IMR-90 (cell line): ENCODE measurements around the gene INO80. TPM values are rescaled to one million over a fixed set of nuclear protein-coding genes. Genes with fewer than 3 reads are reported as not detected.

Source experiments
- ATAC-seq: fragments of 200-7000 bp; cut with Tn5 transposase; 2 replicates; pipeline ENCODE4 v1.9.1; 2020; ENCODE audit warnings: low read depth, mild to moderate bottlenecking, moderate library complexity
- BruUV-seq: library from RNA; stranded (reverse); fragments of 400-500 nt; replicated peaks from 2 replicates; lab custom pipeline; 2021; lab: Mats Ljungman, UMichigan
- CTCF ChIA-PET: fragments of 300-600 bp; formaldehyde crosslinking; extraction: SDS; loops from one replicate; lab custom pipeline; 2021; ENCODE audit warnings: antibody characterized with exemption; lab: Yijun Ruan, JAX
- POLR2A ChIA-PET: fragments of 300-600 bp; sonication (Branson Sonifier 250); formaldehyde crosslinking; loops from one replicate; lab custom pipeline; 2022; ENCODE audit warnings: antibody characterized with exemption; ENCODE audit not compliant: unreplicated experiment; lab: Charles Lee
- DNase-seq: peaks from one replicate; pipeline ENCODE4 v3.0.0; 2013
- H2AFZ ChIP-seq: replicated peaks from 2 replicates; pipeline ENCODE3; 2013; ENCODE audit warnings: low read length, mild to moderate bottlenecking; ENCODE audit not compliant: poor library complexity
- H2AK5ac ChIP-seq: 2 replicates; pipeline ENCODE4 v1.6.1; 2013; ENCODE audit warnings: low read depth, low read length, inconsistent platforms
- H2AK9ac ChIP-seq: replicated peaks from 2 replicates; pipeline ENCODE3; 2013; ENCODE audit warnings: mild to moderate bottlenecking, low read depth, low read length, moderate library complexity; ENCODE audit not compliant: poor library complexity
- H2BK120ac ChIP-seq: 2 replicates; pipeline ENCODE4 v1.6.1; 2013; ENCODE audit warnings: low read depth, low read length, inconsistent platforms
- H2BK15ac ChIP-seq: 3 replicates; pipeline ENCODE4 v1.6.1; 2013; ENCODE audit warnings: low read depth, low read length, inconsistent platforms
- H2BK20ac ChIP-seq: 2 replicates; pipeline ENCODE4 v1.6.1; 2013; ENCODE audit warnings: low read depth, mild to moderate bottlenecking, inconsistent platforms, low read length, moderate library complexity
- H2BK5ac ChIP-seq: 2 replicates; pipeline ENCODE4 v1.6.1; 2013; ENCODE audit warnings: mild to moderate bottlenecking, low read depth, low read length, inconsistent platforms; ENCODE audit not compliant: poor library complexity, severe bottlenecking
- H3K14ac ChIP-seq: replicated peaks from 2 replicates; pipeline ENCODE4 v1.6.1; 2013; ENCODE audit warnings: low read depth, low read length, inconsistent platforms
- H3K18ac ChIP-seq: 2 replicates; pipeline ENCODE4 v1.6.1; 2013; ENCODE audit warnings: low read depth, low read length, control low read depth
- H3K23ac ChIP-seq: 2 replicates; pipeline ENCODE4 v1.6.1; 2013; ENCODE audit warnings: low read depth, low read length, inconsistent platforms
- H3K27ac ChIP-seq: 2 replicates; pipeline ENCODE4 v1.5.1; 2013; ENCODE audit warnings: mild to moderate bottlenecking, control low read depth, low read length; ENCODE audit not compliant: insufficient read depth
- H3K27me3 ChIP-seq: 2 replicates; pipeline ENCODE4 v1.6.1; 2013; ENCODE audit warnings: low read length; ENCODE audit not compliant: control insufficient read depth, insufficient read depth
- H3K36me3 ChIP-seq: 2 replicates; pipeline ENCODE4 v1.6.1; 2013; ENCODE audit warnings: low read length, mixed read lengths; ENCODE audit not compliant: control insufficient read depth, insufficient read depth
- H3K4ac ChIP-seq: 2 replicates; pipeline ENCODE4 v1.6.1; 2013; ENCODE audit warnings: low read depth, low read length, inconsistent platforms
- H3K4me1 ChIP-seq: 2 replicates; pipeline ENCODE4 v1.6.1; 2013; ENCODE audit warnings: low read length, mixed read lengths; ENCODE audit not compliant: control insufficient read depth, insufficient read depth
- H3K4me2 ChIP-seq: 2 replicates; pipeline ENCODE4 v1.6.1; 2013; ENCODE audit warnings: low read depth, mild to moderate bottlenecking, control low read depth, low read length, moderate library complexity
- H3K4me3 ChIP-seq: 2 replicates; pipeline ENCODE4 v1.5.1; 2013; ENCODE audit warnings: low read depth, mild to moderate bottlenecking, control low read depth, low read length, moderate library complexity; ENCODE audit not compliant: insufficient read depth
- H3K56ac ChIP-seq: 2 replicates; pipeline ENCODE4 v1.6.1; 2013; ENCODE audit warnings: low read length, inconsistent platforms; ENCODE audit not compliant: insufficient read depth; ENCODE audit errors: extremely low read depth
- H3K79me1 ChIP-seq, 2 experiments: 2 replicates each; pipeline ENCODE4 v1.6.1; 2013; ENCODE audit warnings: low read length in 2 of 2, inconsistent platforms in 1 of 2, low read depth in 1 of 2
- H3K9ac ChIP-seq: 2 replicates; pipeline ENCODE4 v1.6.1; 2013; ENCODE audit warnings: low read depth, low read length, control low read depth
- H3K9me1 ChIP-seq: 2 replicates; pipeline ENCODE4 v1.6.1; 2013; ENCODE audit warnings: low read length, inconsistent platforms; ENCODE audit not compliant: insufficient read depth
- H3K9me3 ChIP-seq: 2 replicates; pipeline ENCODE4 v1.6.1; 2013; ENCODE audit warnings: low read length; ENCODE audit not compliant: control insufficient read depth, insufficient read depth
- H4K20me1 ChIP-seq: 2 replicates; pipeline ENCODE4 v1.6.1; 2013; ENCODE audit warnings: low read length, inconsistent platforms; ENCODE audit not compliant: insufficient read depth
- H4K5ac ChIP-seq: 2 replicates; pipeline ENCODE4 v1.6.1; 2013; ENCODE audit warnings: mild to moderate bottlenecking, low read depth, low read length, control low read depth
- H4K8ac ChIP-seq, 2 experiments: 2 replicates each; pipeline ENCODE4 v1.6.1; 2013; ENCODE audit warnings: low read depth in 2 of 2, low read length in 2 of 2, control low read depth in 1 of 2, inconsistent platforms in 1 of 2
- H4K91ac ChIP-seq: 2 replicates; pipeline ENCODE4 v1.6.1; 2013; ENCODE audit warnings: low read depth, low read length, inconsistent platforms; ENCODE audit not compliant: insufficient read depth
- BHLHE40 ChIP-seq: fragments of 150-350 bp; IDR thresholded peaks from 2 replicates; pipeline ENCODE4 v1.6.1; 2016; ENCODE audit warnings: mild to moderate bottlenecking, low read depth, low read length
- CEBPB ChIP-seq: IDR thresholded peaks from 2 replicates; pipeline ENCODE4 v1.6.1; 2012; ENCODE audit warnings: low read depth, low read length, improper control_type of control experiment
- CHD1 ChIP-seq: IDR thresholded peaks from 2 replicates; pipeline ENCODE4 v1.6.1; 2012; ENCODE audit warnings: low read depth, low read length, improper control_type of control experiment
- ELK1 ChIP-seq: fragments of 150-350 bp; IDR thresholded peaks from 2 replicates; pipeline ENCODE4 v1.6.1; 2016; ENCODE audit warnings: low read depth, mild to moderate bottlenecking, low read length, moderate library complexity, borderline replicate concordance
- FOS ChIP-seq: fragments of 150-350 bp; IDR thresholded peaks from 2 replicates; pipeline ENCODE4 v1.6.1; 2016; ENCODE audit warnings: low read depth, low read length
- MAFK ChIP-seq: IDR thresholded peaks from 2 replicates; pipeline ENCODE4 v1.6.1; 2012; ENCODE audit warnings: low read depth, low read length, improper control_type of control experiment
- MAZ ChIP-seq: IDR thresholded peaks from 2 replicates; pipeline ENCODE4 v1.6.1; 2012; ENCODE audit warnings: low read depth, mild to moderate bottlenecking, low read length, improper control_type of control experiment, moderate library complexity, borderline replicate concordance
- MXI1 ChIP-seq: IDR thresholded peaks from 2 replicates; pipeline ENCODE4 v1.6.1; 2012; ENCODE audit warnings: low read depth, mild to moderate bottlenecking, low read length, moderate library complexity, borderline replicate concordance
- NFE2L2 ChIP-seq: fragments of 150-350 bp; IDR thresholded peaks from 2 replicates; pipeline ENCODE4 v1.6.1; 2016; ENCODE audit warnings: low read depth, mild to moderate bottlenecking, low read length
- RAD21 ChIP-seq: IDR thresholded peaks from 2 replicates; pipeline ENCODE4 v1.6.1; 2012; ENCODE audit warnings: low read length, improper control_type of control experiment
- RCOR1 ChIP-seq: IDR thresholded peaks from 2 replicates; pipeline ENCODE4 v1.6.1; 2012; ENCODE audit warnings: mild to moderate bottlenecking, low read length, improper control_type of control experiment; ENCODE audit not compliant: insufficient replicate concordance
- RFX5 ChIP-seq: IDR thresholded peaks from 2 replicates; pipeline ENCODE4 v1.8.0; 2012; ENCODE audit warnings: low read depth, mild to moderate bottlenecking, low read length, moderate library complexity
- SMC3 ChIP-seq: fragments of 150-350 bp; IDR thresholded peaks from 2 replicates; pipeline ENCODE4 v1.6.1; 2016; ENCODE audit warnings: low read depth, mild to moderate bottlenecking, antibody characterized with exemption, low read length, moderate library complexity
- WGBS, 2 experiments: methylation state at CpG; one replicate each; pipeline versions ENCODE4 v1.1.5 to v1.1.7; 2013; ENCODE audit warnings: missing lambda C conversion rate in 2 of 2; ENCODE audit not compliant: insufficient read length in 1 of 2; ENCODE audit errors: extremely low coverage in 2 of 2; 5-methylcytosine and 5-hydroxymethylcytosine counted together
- dilution Hi-C: fragments of 300-500 bp; cut with HindIII; formaldehyde crosslinking; loops from one replicate; pipeline ENCODE4 v1.14.3; 2018; ENCODE audit warnings: low sequenced_read_pairs; ENCODE audit not compliant: unreplicated experiment
- in situ Hi-C: fragments of 300-500 bp; cut with MboI; formaldehyde crosslinking; loops from 3 replicates; pipeline ENCODE4 v1.14.3; 2019; ENCODE audit warnings: low sequenced_read_pairs, inconsistent platforms, mixed read lengths
- intact Hi-C: fragments of 100-400 bp; cut with micrococcal nuclease; formaldehyde crosslinking; loops from 2 replicates; pipeline ENCODE4 v1.10.0; 2022
- polyA plus RNA-seq, 3 experiments: library from polyadenylated mRNA; depleted of rRNA; stranded (reverse); fragments of >200 nt; gene quantifications; 2 replicates each; pipeline ENCODE4 v1.2.3, GENCODE V29; 2012; ENCODE audit warnings: low replicate concordance in 1 of 3
- total RNA-seq: library from RNA; depleted of rRNA; stranded (reverse); fragments of >200 nt; gene quantifications from 2 replicates; pipeline ENCODE4 v1.2.3, GENCODE V29; 2012

Gene INO80
- total and polyA plus RNA-seq, 2 of the 4 experiments (the other 2 are of a cell fraction), result 6.0 to 13.3 TPM

- H3K27me3 ChIP-seq, result no peaks in the 10 kb centered on the region
- H3K79me1 ChIP-seq, result peaks cover 2 to 23% of the 10 kb centered on the region in 2 experiments; a peak in 2 of 4 replicates
- no peaks in the 10 kb centered on the region for H4K20me1 ChIP-seq
- ATAC-seq (no peak), DNase-seq (no peak)
- no peak for TF ChIP-seq RCOR1
- no peak for TF ChIP-seq FOS
- no peak for TF ChIP-seq MAZ
- no peak for TF ChIP-seq SMC3
- no peak for TF ChIP-seq BHLHE40
- TF ChIP-seq NFE2L2, result no peak
- no peak for TF ChIP-seq MXI1
- no peak for TF ChIP-seq RAD21
- TF ChIP-seq MAFK, result no peak
- TF ChIP-seq CEBPB, result no peak
- no peak for TF ChIP-seq ELK1
- TF ChIP-seq RFX5, result no peak
- no peak for TF ChIP-seq CHD1
- H3K4me3 ChIP-seq, result no peak overlapping the region
- H3K9me1 ChIP-seq, result no peaks in the 10 kb centered on the region; the same call in 1 of the 2 replicates
- CTCF ChIA-PET, result interaction anchor here (0.7 kb wide), 1 partner anchor 47 kb away, joined by 7 read pairs; no protein-coding TSS in a partner anchor
- H2AFZ ChIP-seq, result no peak overlapping the region
- no peak overlapping the region for H2AK5ac ChIP-seq
- no peak overlapping the region for H3K23ac ChIP-seq
- no peak overlapping the region for H4K91ac ChIP-seq
- no TSS peak for BruUV-seq
- H2AK9ac ChIP-seq, result no peak overlapping the region
- dilution Hi-C loops (no loop called here), in situ Hi-C loops (no loop called here), intact Hi-C loops (no loop called here)
- no peak overlapping the region for H3K4me2 ChIP-seq
- H3K4ac ChIP-seq, result no peak overlapping the region
- no peak overlapping the region for H4K5ac ChIP-seq
- no peak overlapping the region for H3K18ac ChIP-seq
- no peak overlapping the region for H3K27ac ChIP-seq
- no peak overlapping the region for H3K9ac ChIP-seq
- peaks cover 42% of the 10 kb centered on the region for H3K36me3 ChIP-seq
- no peak overlapping the region for H4K8ac ChIP-seq
- no peak overlapping the region for H2BK20ac ChIP-seq
- no peak overlapping the region for H3K14ac ChIP-seq
- peaks cover 1% of the 10 kb centered on the region; the same call in 1 of the 2 replicates for H3K4me1 ChIP-seq
- POLR2A ChIA-PET, result no interaction called here
- H2BK120ac ChIP-seq, result no peak overlapping the region
- H3K9me3 ChIP-seq, result no peaks in the 10 kb centered on the region
- H3K56ac ChIP-seq, result no peak overlapping the region
- no CpG with 5 or more reads among the region's 3 CpGs for WGBS, 2 experiments
- H2BK5ac ChIP-seq, result no peak overlapping the region
- H2BK15ac ChIP-seq, result no peak overlapping the region
Measured at GRCh38 chr15:41072013-41072412, 44.1 kb downstream of the INO80 start.
